H1 (cell line): ENCODE measurements around the gene SLC16A8. TPM values are rescaled to one million over a fixed set of nuclear protein-coding genes. Genes with fewer than 3 reads are reported as not detected.

Experiments
- CTCF ChIA-PET: fragments of 300-600 bp; sonication (Branson Sonifier 250); formaldehyde crosslinking; loops from one replicate; lab custom pipeline; 2021; ENCODE audit not compliant: partially characterized antibody; lab: Charles Lee
- POLR2A ChIA-PET: fragments of 300-600 bp; sonication (Branson Sonifier 250); formaldehyde crosslinking; loops from one replicate; lab custom pipeline; 2021; ENCODE audit warnings: inconsistent platforms; ENCODE audit not compliant: partially characterized antibody; lab: Charles Lee
- DNase-seq, 2 experiments: peaks; one replicate each; pipeline versions ENCODE4 v3.0.0 to v3.0.0-alpha.2; 2010 to 2022; ENCODE audit warnings: low spot score in 2 of 2, low read depth in 1 of 2, mixed read lengths in 1 of 2
- FAIRE-seq: peaks from 2 replicates; lab custom pipeline; 2011; peaks lifted over from hg19 to GRCh38; lab: Jason Lieb, UNC
- H2AFZ ChIP-seq: 2 replicates; pipeline ENCODE4 v1.8.1; 2012; ENCODE audit warnings: low read length, inconsistent platforms
- H2AK5ac ChIP-seq: 2 replicates; pipeline ENCODE4 v1.6.1; 2013; ENCODE audit warnings: low read depth, low read length
- H2BK120ac ChIP-seq: replicated peaks from 2 replicates; pipeline ENCODE3; 2013; ENCODE audit warnings: low read depth, low read length, inconsistent platforms
- H2BK12ac ChIP-seq: 2 replicates; pipeline ENCODE4 v1.6.1; 2013; ENCODE audit warnings: low read depth, low read length
- H2BK15ac ChIP-seq: 2 replicates; pipeline ENCODE4 v1.6.1; 2013; ENCODE audit warnings: low read length
- H2BK20ac ChIP-seq: 2 replicates; pipeline ENCODE4 v1.6.1; 2013; ENCODE audit warnings: low read length
- H2BK5ac ChIP-seq: 2 replicates; pipeline ENCODE4 v1.6.1; 2013; ENCODE audit warnings: low read depth, low read length
- H3K14ac ChIP-seq: 2 replicates; pipeline ENCODE4 v1.6.1; 2013; ENCODE audit warnings: inconsistent platforms; ENCODE audit not compliant: insufficient read length
- H3K18ac ChIP-seq: 2 replicates; pipeline ENCODE4 v1.6.1; 2013; ENCODE audit warnings: low read length; ENCODE audit errors: extremely low read depth
- H3K23ac ChIP-seq: 2 replicates; pipeline ENCODE4 v1.6.1; 2013; ENCODE audit warnings: inconsistent platforms; ENCODE audit not compliant: insufficient read length
- H3K23me2 ChIP-seq: 2 replicates; pipeline ENCODE4 v1.6.1; 2013; ENCODE audit warnings: low read depth, low read length
- H3K27ac ChIP-seq: 2 replicates; pipeline ENCODE4 v1.6.1; 2011; ENCODE audit warnings: low read depth, low read length, inconsistent platforms
- H3K27me3 ChIP-seq, 4 experiments: replicated peaks in 1 of 4; 1 replicate in 1 of 4; 2 replicates in 3 of 4; pipeline versions ENCODE4 v1.6.1 to v1.8.1; 2011 to 2013; ENCODE audit warnings: low read length in 3 of 4, mild to moderate bottlenecking in 3 of 4, inconsistent platforms in 2 of 4, mixed read lengths in 2 of 4, moderate library complexity in 1 of 4; ENCODE audit not compliant: control insufficient read depth in 3 of 4, insufficient read depth in 3 of 4; ENCODE audit errors: extremely low read depth in 1 of 4
- H3K36me3 ChIP-seq, 4 experiments: 2 replicates each; pipeline versions ENCODE4 v1.6.1 to v1.8.1; 2011 to 2013; ENCODE audit warnings: mild to moderate bottlenecking in 4 of 4, low read length in 3 of 4, moderate library complexity in 2 of 4, control low read depth in 1 of 4, inconsistent platforms in 1 of 4; ENCODE audit not compliant: insufficient read depth in 4 of 4, control insufficient read depth in 2 of 4
- H3K4ac ChIP-seq: replicated peaks from 2 replicates; pipeline ENCODE3; 2013; ENCODE audit warnings: low read length, low read depth, mixed read lengths, inconsistent platforms; ENCODE audit not compliant: insufficient read length
- H3K4me1 ChIP-seq, 4 experiments: replicated peaks in 1 of 4; 1 replicate in 1 of 4; 2 replicates in 3 of 4; pipeline versions ENCODE4 v1.6.1 to v1.8.1; 2011 to 2013; ENCODE audit warnings: low read length in 3 of 4, inconsistent platforms in 2 of 4, mixed read lengths in 1 of 4; ENCODE audit not compliant: insufficient read depth in 4 of 4, control insufficient read depth in 3 of 4
- H3K4me2 ChIP-seq, 2 experiments: 2 replicates each; pipeline versions ENCODE4 v1.6.1 to v1.8.1; 2011 to 2013; ENCODE audit warnings: low read depth in 2 of 2, low read length in 2 of 2, control low read depth in 1 of 2, inconsistent platforms in 1 of 2, mild to moderate bottlenecking in 1 of 2; ENCODE audit not compliant: insufficient read depth in 1 of 2
- H3K4me3 ChIP-seq, 4 experiments: fragments of 200-600, 300-600 bp in 1 of 4; sonication (generic), shearing (Covaris generic), sonication (Bioruptor Twin) in 1 of 4; 2 replicates each; pipeline versions ENCODE4 v1.5.1 to v1.8.1; 2011 to 2016; ENCODE audit warnings: low read length in 4 of 4, low read depth in 3 of 4, control low read depth in 2 of 4, inconsistent platforms in 2 of 4, mild to moderate bottlenecking in 2 of 4, mixed read lengths in 1 of 4, moderate library complexity in 1 of 4; ENCODE audit not compliant: insufficient read depth in 2 of 4; ENCODE audit errors: extremely low read depth in 1 of 4
- H3K56ac ChIP-seq: replicated peaks from 2 replicates; pipeline ENCODE3; 2013; ENCODE audit warnings: low read depth, mild to moderate bottlenecking, mixed read lengths, low read length, inconsistent platforms; ENCODE audit not compliant: insufficient read length
- H3K79me1 ChIP-seq: 2 replicates; pipeline ENCODE4 v1.6.1; 2013; ENCODE audit warnings: low read depth, low read length, control low read depth
- H3K79me2 ChIP-seq, 2 experiments: 2 replicates each; pipeline versions ENCODE4 v1.6.1 to v1.8.1; 2012 to 2013; ENCODE audit warnings: low read length in 2 of 2, mild to moderate bottlenecking in 2 of 2, inconsistent platforms in 1 of 2; ENCODE audit not compliant: insufficient read depth in 2 of 2, control insufficient read depth in 1 of 2
- H3K9ac ChIP-seq, 4 experiments: replicated peaks in 1 of 4; 1 replicate in 1 of 4; 2 replicates in 3 of 4; pipeline versions ENCODE4 v1.6.1 to v1.8.1; 2011 to 2013; ENCODE audit warnings: low read depth in 3 of 4, low read length in 3 of 4, control low read depth in 2 of 4, mild to moderate bottlenecking in 2 of 4, moderate library complexity in 2 of 4, inconsistent platforms in 1 of 4; ENCODE audit errors: extremely low read depth in 1 of 4
- H3K9me3 ChIP-seq, 2 experiments: 2 replicates each; pipeline versions ENCODE4 v1.6.1 to v1.8.1; 2012 to 2013; ENCODE audit warnings: mild to moderate bottlenecking in 2 of 2, moderate library complexity in 2 of 2, control low read depth in 1 of 2, inconsistent platforms in 1 of 2, low read depth in 1 of 2, low read length in 1 of 2, mixed read lengths in 1 of 2; ENCODE audit not compliant: insufficient read depth in 2 of 2
- H4K20me1 ChIP-seq, 2 experiments: replicated peaks in 1 of 2; 2 replicates each; pipeline versions ENCODE3 to v1.8.1; 2011 to 2013; ENCODE audit warnings: inconsistent platforms in 2 of 2, low read length in 2 of 2, mild to moderate bottlenecking in 1 of 2; ENCODE audit not compliant: insufficient read depth in 2 of 2, control insufficient read depth in 1 of 2
- H4K5ac ChIP-seq: 2 replicates; pipeline ENCODE4 v1.6.1; 2013; ENCODE audit warnings: low read length, low read depth, mixed read lengths, inconsistent platforms; ENCODE audit not compliant: insufficient read length
- H4K8ac ChIP-seq: 2 replicates; pipeline ENCODE4 v1.8.0; 2013; ENCODE audit warnings: mild to moderate bottlenecking, moderate library complexity, low read length, inconsistent platforms; ENCODE audit not compliant: insufficient read depth; ENCODE audit errors: extremely low read depth
- H4K91ac ChIP-seq: replicated peaks from 2 replicates; pipeline ENCODE3; 2013; ENCODE audit warnings: low read length, mixed read lengths, inconsistent platforms; ENCODE audit not compliant: insufficient read length
- E2F6 ChIP-seq: IDR thresholded peaks from 2 replicates; pipeline ENCODE4 v1.6.1; 2012; ENCODE audit warnings: inconsistent platforms
- KDM4A ChIP-seq: IDR thresholded peaks from one replicate; pipeline ENCODE4 v1.7.1; 2012; ENCODE audit warnings: low read depth, mild to moderate bottlenecking, moderate library complexity, low read length, inconsistent platforms; ENCODE audit not compliant: severe bottlenecking
- RBBP5 ChIP-seq: IDR thresholded peaks from 2 replicates; pipeline ENCODE4 v1.7.1; 2012; ENCODE audit warnings: low read depth, mild to moderate bottlenecking, inconsistent platforms, low read length, moderate library complexity, borderline replicate concordance
- SP4 ChIP-seq: IDR thresholded peaks from 2 replicates; pipeline ENCODE4 v1.6.1; 2012; ENCODE audit warnings: low read length, inconsistent platforms
- YY1 ChIP-seq: IDR thresholded peaks from 2 replicates; pipeline ENCODE4 v1.6.1; 2011; ENCODE audit warnings: low read depth, mild to moderate bottlenecking, low read length
- WGBS, 2 experiments: shearing (Covaris generic) in 1 of 2; methylation state at CpG; one replicate each; pipeline versions ENCODE4 v1.1.6 to v1.1.7; 2013 to 2015; ENCODE audit warnings: low lambda C conversion rate in 2 of 2, mixed read lengths in 2 of 2, inconsistent platforms in 1 of 2, low coverage in 1 of 2, missing lambda C conversion rate in 1 of 2; ENCODE audit not compliant: insufficient replicate concordance in 2 of 2, insufficient coverage in 1 of 2, insufficient read length in 1 of 2; ENCODE audit errors: extremely low coverage in 1 of 2, missing lambda C conversion rate in 1 of 2; 5-methylcytosine and 5-hydroxymethylcytosine counted together
- polyA plus RNA-seq, 7 experiments: library from polyadenylated mRNA; depleted of rRNA in 3 of 7; stranded (reverse) in 5 of 7; unstranded in 2 of 7; fragments of >200 nt in 5 of 7; fragments of 200-250 nt in 2 of 7; gene quantifications; 1 replicate in 5 of 7; 2 replicates in 1 of 7; 4 replicates in 1 of 7; pipeline versions ENCODE4 v1.2.1 to v1.2.3, GENCODE V29; 2011 to 2013; ENCODE audit warnings: missing spikeins in 2 of 7, mixed read lengths in 2 of 7
- total RNA-seq: library from RNA; stranded (reverse); fragmentation: NEBNext Ultra II Directional; extraction: Animal tissue kit (Norgen Biotek cat#: 25700); gene quantifications from 2 replicates; pipeline ENCODE4 v1.2.1, GENCODE V29; 2021
- TF ChIP-seq, protein P1 (sequence below): IDR thresholded peaks from 2 replicates; pipeline ENCODE4 v1.6.1; 2012; ENCODE audit warnings: inconsistent platforms

The SLC16A8 gene
- total and polyA plus RNA-seq, 2 of the 8 experiments (the other 6 are each of a cell fraction or from before 2014, with no cell fraction given) = 0.70 TPM; not detected in 1

DNA sequence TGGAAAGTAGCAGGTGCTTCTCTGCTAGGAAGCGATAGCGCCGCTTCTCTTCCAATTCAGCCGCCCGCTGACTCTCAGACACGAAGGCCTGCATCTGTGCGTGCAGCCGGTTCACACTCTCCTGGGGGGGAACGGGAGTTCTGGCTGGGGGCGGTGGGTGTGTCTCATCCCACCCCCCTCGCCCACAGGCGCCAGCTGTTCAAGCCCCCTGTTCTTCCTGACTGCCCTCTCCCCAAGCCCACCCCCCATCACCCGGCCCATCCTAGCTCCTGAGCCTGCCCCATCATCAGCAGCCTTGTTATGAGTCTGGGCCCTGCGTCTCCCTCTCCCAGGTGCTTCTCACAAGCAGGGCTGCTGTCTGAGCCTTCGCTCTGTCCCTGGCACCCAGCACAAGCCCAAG is 13.1 kb upstream of the SLC16A8 start:
- no peak overlapping the region; the same call in 1 of the 2 replicates for H4K8ac ChIP-seq
- H3K36me3 ChIP-seq = no peaks in the 10 kb centered on the region
- H3K4me2 ChIP-seq = peak overlapping the region; percentile 74 to 85
- no peak overlapping the region for H2BK120ac ChIP-seq
- H2BK12ac ChIP-seq = no peak overlapping the region
- no peak overlapping the region for H2BK15ac ChIP-seq
- H2BK20ac ChIP-seq = no peak overlapping the region
- H3K18ac ChIP-seq = peak overlapping the region; percentile 60
- H3K27ac ChIP-seq = no peak overlapping the region
- no peak overlapping the region for H3K56ac ChIP-seq
- H3K23ac ChIP-seq = no peak overlapping the region
- no peak overlapping the region for H2AK5ac ChIP-seq
- POLR2A ChIA-PET = interaction anchor here (0.7 to 3.2 kb wide), 7 partner anchors 10 to 106 kb away, joined by 3 to 10 read pairs (median 5); partner anchors contain the start of gene MAFF
- TF ChIP-seq KDM4A (no peak), SP4 (no peak), RBBP5 (0 out of 2 replicates have a peak, but pooled peaks have one; percentile 18), YY1 (no peak), E2F6 (peak; percentile 32; the same call in 1 of the 2 replicates)
- TF ChIP-seq, protein P1, sequence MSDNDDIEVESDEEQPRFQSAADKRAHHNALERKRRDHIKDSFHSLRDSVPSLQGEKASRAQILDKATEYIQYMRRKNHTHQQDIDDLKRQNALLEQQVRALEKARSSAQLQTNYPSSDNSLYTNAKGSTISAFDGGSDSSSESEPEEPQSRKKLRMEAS = 0 out of 2 replicates have a peak, but pooled peaks have one; percentile 8
- no peak overlapping the region for H3K9ac ChIP-seq
- no peaks in the 10 kb centered on the region for H3K9me3 ChIP-seq
- CTCF ChIA-PET = interaction anchor here (0.6 to 13.7 kb wide), 23 partner anchors 7 to 475 kb away, joined by 3 to 264 read pairs (median 7); partner anchors contain the start of genes BAIAP2L2, PICK1, PLA2G6 and SLC16A8
- peak overlapping the region; percentile 75; the same call in 1 of the 2 replicates for H2BK5ac ChIP-seq
- H3K4me1 ChIP-seq = peaks cover 0 to 6% (median 4%) of the 10 kb centered on the region in 4 experiments; a peak in 5 of 7 replicates
- H4K20me1 ChIP-seq = peaks cover 0 to 2% of the 10 kb centered on the region in 2 experiments
- H3K27me3 ChIP-seq = no peaks in the 10 kb centered on the region
- peak overlapping the region; percentile 45 for H4K5ac ChIP-seq
- H3K14ac ChIP-seq = no peak overlapping the region
- no peaks in the 10 kb centered on the region for H3K79me2 ChIP-seq
- peak overlapping the region; percentile 32 to 60 (median 42); a peak in 7 of 8 replicates for H3K4me3 ChIP-seq
- no peak overlapping the region for H2AFZ ChIP-seq
- DNase-seq (no peak), FAIRE-seq (no peak)
- WGBS, 2 experiments = 48% methylated on average over 6 of the region's 15 CpGs; no CpG with 5 or more reads in 1 of the 2 experiments
- peaks cover 4% of the 10 kb centered on the region; the same call in 1 of the 2 replicates for H3K23me2 ChIP-seq
- no peaks in the 10 kb centered on the region for H3K79me1 ChIP-seq
- H3K4ac ChIP-seq = peak overlapping the region; percentile 32
- peak overlapping the region; percentile 55 for H4K91ac ChIP-seq
